Hepatocyte (in vitro differentiated cells): ENCODE data around the gene TNNI3K. TPM values are rescaled to one million over a fixed set of nuclear protein-coding genes. Genes with fewer than 3 reads are reported as not detected.

Experiments used
- DNase-seq: peaks from one replicate; pipeline ENCODE4 v3.0.0-alpha.2; 2016; ENCODE audit warnings: low spot score
- H2AFZ ChIP-seq: fragments of 200-600 bp; sonication (generic); 2 replicates; pipeline ENCODE4 v1.6.0; 2016; ENCODE audit warnings: antibody characterized with exemption, mild to moderate bottlenecking
- H3K27ac ChIP-seq: fragments of 200-600 bp; sonication (generic); 2 replicates; pipeline ENCODE4 v1.5.1; 2016; ENCODE audit warnings: mild to moderate bottlenecking
- H3K27me3 ChIP-seq: fragments of 200-600 bp; sonication (generic); 2 replicates; pipeline ENCODE4 v1.6.1; 2016
- H3K36me3 ChIP-seq: fragments of 200-600 bp; sonication (generic); replicated peaks from 2 replicates; pipeline ENCODE4 v1.5.1; 2016; ENCODE audit warnings: low read depth; ENCODE audit not compliant: insufficient read depth
- H3K4me1 ChIP-seq: fragments of 200-600 bp; sonication (generic); 2 replicates; pipeline ENCODE4 v1.5.1; 2016; ENCODE audit warnings: mild to moderate bottlenecking, moderate library complexity; ENCODE audit not compliant: insufficient read depth
- H3K4me2 ChIP-seq: fragments of 200-600 bp; sonication (generic); 2 replicates; pipeline ENCODE4 v1.6.0; 2016
- H3K4me3 ChIP-seq: fragments of 200-600 bp; sonication (generic); 2 replicates; pipeline ENCODE4 v1.5.1; 2016; ENCODE audit warnings: mild to moderate bottlenecking
- H3K79me2 ChIP-seq: fragments of 200-600 bp; sonication (generic); 2 replicates; pipeline ENCODE4 v1.6.0; 2017; ENCODE audit warnings: mild to moderate bottlenecking
- H3K9me2 ChIP-seq: fragments of 200-600 bp; sonication (generic); replicated peaks from 2 replicates; pipeline ENCODE4 v1.6.0; 2017; ENCODE audit warnings: mild to moderate bottlenecking; ENCODE audit not compliant: insufficient read depth
- H3K9me3 ChIP-seq: fragments of 200-600 bp; sonication (generic); 2 replicates; pipeline ENCODE4 v1.5.1; 2016; ENCODE audit warnings: low read depth, mild to moderate bottlenecking
- H4K20me1 ChIP-seq: fragments of 200-600 bp; sonication (generic); 2 replicates; pipeline ENCODE4 v1.6.0; 2016; ENCODE audit warnings: mild to moderate bottlenecking; ENCODE audit not compliant: insufficient read depth, poor library complexity, severe bottlenecking
- CTCF ChIP-seq: fragments of 200-600 bp; sonication (generic); IDR thresholded peaks from 2 replicates; pipeline ENCODE4 v1.5.1; 2016; ENCODE audit warnings: antibody characterized with exemption, mild to moderate bottlenecking; ENCODE audit not compliant: poor library complexity
- EZH2 ChIP-seq: fragments of 200-600 bp; sonication (generic); IDR thresholded peaks from 2 replicates; pipeline ENCODE4 v1.6.1; 2016; ENCODE audit warnings: antibody characterized with exemption, mild to moderate bottlenecking, borderline replicate concordance
- EZH2phosphoT487 ChIP-seq: fragments of 200-600 bp; sonication (generic); IDR thresholded peaks from one replicate; pipeline ENCODE4 v1.6.1; 2018; ENCODE audit warnings: antibody characterized with exemption, mild to moderate bottlenecking, low read depth, moderate library complexity; ENCODE audit not compliant: unreplicated experiment, severe bottlenecking
- WGBS: methylation state at CpG from one replicate; pipeline ENCODE4 v1.1.6; 2016; ENCODE audit warnings: low lambda C conversion rate; ENCODE audit errors: missing lambda C conversion rate; 5-methylcytosine and 5-hydroxymethylcytosine counted together
- polyA plus RNA-seq: library from polyadenylated mRNA; unstranded; fragments of >200 nt; fragmentation: Nextera tagmentation; extraction: Ambion mirVana; gene quantifications from 2 replicates; pipeline ENCODE4 v1.2.1, GENCODE V29; 2016
- total RNA-seq: library from RNA; depleted of rRNA; stranded (reverse); fragments of >200 nt; gene quantifications from 2 replicates; pipeline ENCODE4 v1.2.3, GENCODE V29; 2014

Gene TNNI3K
- total and polyA plus RNA-seq, 2 experiments from 2014 or later, result not detected

GRCh38 chr1:74222701-74223100, 12.5 kb upstream of the TNNI3K start:
- Histone ChIP-seq H3K27ac (no peak overlapping the region), H3K79me2 (no peaks in the 10 kb centered on the region), H3K4me2 (no peak overlapping the region), H3K4me3 (no peak overlapping the region), H3K9me3 (no peaks in the 10 kb centered on the region), H3K27me3 (no peaks in the 10 kb centered on the region), H4K20me1 (no peaks in the 10 kb centered on the region), H3K9me2 (no peaks in the 10 kb centered on the region), H3K4me1 (no peaks in the 10 kb centered on the region), H3K36me3 (no peaks in the 10 kb centered on the region), H2AFZ (no peak overlapping the region)
- DNase-seq, result no peak
- 92% methylated on average over 5 of the region's 5 CpGs for WGBS
- no peak for TF ChIP-seq EZH2
- TF ChIP-seq EZH2phosphoT487, result no peak
- TF ChIP-seq CTCF, result no peak

GRCh38 chr1:74223453-74223852, 11.7 kb upstream of the TNNI3K start:
- H3K9me2 ChIP-seq, result no peaks in the 10 kb centered on the region
- H2AFZ ChIP-seq, result no peak overlapping the region
- H3K4me2 ChIP-seq, result no peak overlapping the region
- 85% methylated on average over 3 of the region's 3 CpGs for WGBS
- H3K9me3 ChIP-seq, result no peaks in the 10 kb centered on the region
- no peaks in the 10 kb centered on the region for H3K4me1 ChIP-seq
- no peaks in the 10 kb centered on the region for H3K27me3 ChIP-seq
- H3K36me3 ChIP-seq, result no peaks in the 10 kb centered on the region
- no peaks in the 10 kb centered on the region for H3K79me2 ChIP-seq
- TF ChIP-seq EZH2phosphoT487, result no peak
- TF ChIP-seq CTCF, result no peak
- no peak for TF ChIP-seq EZH2
- DNase-seq, result no peak
- no peak overlapping the region for H3K4me3 ChIP-seq
- no peaks in the 10 kb centered on the region for H4K20me1 ChIP-seq
- H3K27ac ChIP-seq, result no peak overlapping the region

GRCh38 chr1:74236440-74236839, 1.3 kb downstream of the TNNI3K start:
- no peak overlapping the region for H3K27ac ChIP-seq
- H3K9me2 ChIP-seq, result no peaks in the 10 kb centered on the region
- TF ChIP-seq EZH2 (no peak), EZH2phosphoT487 (no peak)
- no peak overlapping the region for H3K4me3 ChIP-seq
- no peaks in the 10 kb centered on the region for H3K9me3 ChIP-seq
- H3K79me2 ChIP-seq, result no peaks in the 10 kb centered on the region
- H2AFZ ChIP-seq, result no peak overlapping the region
- H3K4me2 ChIP-seq, result no peak overlapping the region
- H3K4me1 ChIP-seq, result no peaks in the 10 kb centered on the region
- DNase-seq, result no peak
- WGBS, result 88% methylated on average over 3 of the region's 3 CpGs
- H3K36me3 ChIP-seq, result no peaks in the 10 kb centered on the region
- no peaks in the 10 kb centered on the region for H4K20me1 ChIP-seq
- no peaks in the 10 kb centered on the region for H3K27me3 ChIP-seq

GRCh38 chr1:74237035-74237434, 1.8 kb downstream of the TNNI3K start:
- Histone ChIP-seq H3K79me2 (no peaks in the 10 kb centered on the region), H4K20me1 (no peaks in the 10 kb centered on the region), H3K9me2 (no peaks in the 10 kb centered on the region), H3K4me3 (no peak overlapping the region), H3K9me3 (no peaks in the 10 kb centered on the region), H3K4me2 (no peak overlapping the region), H3K4me1 (no peaks in the 10 kb centered on the region), H3K36me3 (no peaks in the 10 kb centered on the region), H3K27ac (no peak overlapping the region), H3K27me3 (no peaks in the 10 kb centered on the region), H2AFZ (no peak overlapping the region)
- no peak for TF ChIP-seq EZH2
- TF ChIP-seq EZH2phosphoT487, result no peak
- no peak for TF ChIP-seq CTCF
- 66% methylated on average over 1 of the region's 1 CpG for WGBS
- no peak for DNase-seq
